ENCODE results near the gene SPATA31A3. TPM values are rescaled to one million over a fixed set of nuclear protein-coding genes. Genes with fewer than 3 reads are reported as not detected.

The SPATA31A3 gene
- not detected in 2 replicates for total RNA-seq

DNA sequence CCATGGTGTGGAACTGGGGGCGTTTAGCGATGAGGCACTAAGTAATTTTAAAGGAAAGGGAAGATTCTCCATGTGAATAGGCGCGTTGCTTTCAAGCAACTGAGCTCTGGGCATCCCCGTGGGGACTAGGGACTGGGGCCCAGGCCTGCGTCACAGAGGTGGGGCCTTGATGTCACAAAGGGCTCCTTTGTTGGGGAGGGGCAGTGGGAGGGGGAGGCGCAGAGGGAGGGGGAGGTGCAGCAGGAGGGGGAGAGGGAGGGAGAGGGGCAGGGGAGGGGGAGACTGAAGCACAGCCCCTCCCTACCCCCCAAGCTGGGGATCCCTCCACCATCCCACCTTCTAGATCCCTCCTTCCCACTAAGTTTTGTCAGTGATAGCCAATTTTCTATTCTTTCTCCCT is at the start of gene SPATA31A3:
Gene SPATA31A3, minus strand, starts transcription at position 101 of the 400 bp plus-strand sequence. Its CDS starts 29 bp downstream, at position 72.

Other genes starting within 250 kb of the SPATA31A3 start
- 1.8 and 2.2 TPM in 2 replicates for gene ZNF658, start 91.8 kb downstream of the SPATA31A3 start, total RNA-seq

Data from bronchus fibroblast of lung (primary cell).